ENCODE measurements around the gene RUBCN. TPM values are rescaled to one million over a fixed set of nuclear protein-coding genes. Genes with fewer than 3 reads are reported as not detected.
"Not testable (repeated sequence)": the region's sequence is repeated elsewhere in the genome, so short reads cannot be mapped to it uniquely, and the experiment has no call there.

RUBCN gene
- total RNA-seq, 4 donors from 2014 or later: 36.8 to 56.7 (median 46.4) TPM

DNA sequence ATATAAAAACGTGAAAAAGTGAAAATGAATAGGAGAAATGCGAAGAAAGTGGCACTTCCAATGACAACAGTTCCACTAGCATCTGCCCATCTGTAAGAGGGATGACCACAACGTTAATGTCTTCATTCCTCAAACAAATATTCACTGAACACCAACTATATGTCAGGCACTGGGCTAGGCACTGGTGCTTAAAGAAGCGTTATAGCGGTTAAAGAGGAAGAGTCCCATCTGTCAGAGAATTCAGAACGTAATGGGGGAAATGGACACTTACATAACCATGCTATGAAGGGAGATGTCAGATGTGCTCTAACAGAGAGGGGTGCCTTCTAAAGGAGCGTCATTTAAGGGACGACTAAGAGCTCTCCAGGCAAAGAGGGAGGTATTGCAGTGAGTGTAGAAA, 8.2 kb downstream of the RUBCN start:
- TF ChIP-seq CTCF (IDR thresholded peaks at IDR 0.05): no peak
- TF ChIP-seq POLR2A (IDR thresholded peaks at IDR 0.05): no peak
- no peaks in the 10 kb centered on the region for H3K9me3 ChIP-seq
- H3K4me3 ChIP-seq (replicated peaks in 1 of 3): no peak overlapping the region
- H3K27me3 ChIP-seq: no peaks in the 10 kb centered on the region
- H3K27ac ChIP-seq: no peak overlapping the region
- DNase-seq: no peak
- no peaks in the 10 kb centered on the region for H3K36me3 ChIP-seq
- intact Hi-C loops (cut with DNase I): no loop called here
- H3K4me1 ChIP-seq: no peaks in the 10 kb centered on the region
- 83 to 88% methylated on average over 8 of the region's 8 CpGs for WGBS, 2 donors

DNA sequence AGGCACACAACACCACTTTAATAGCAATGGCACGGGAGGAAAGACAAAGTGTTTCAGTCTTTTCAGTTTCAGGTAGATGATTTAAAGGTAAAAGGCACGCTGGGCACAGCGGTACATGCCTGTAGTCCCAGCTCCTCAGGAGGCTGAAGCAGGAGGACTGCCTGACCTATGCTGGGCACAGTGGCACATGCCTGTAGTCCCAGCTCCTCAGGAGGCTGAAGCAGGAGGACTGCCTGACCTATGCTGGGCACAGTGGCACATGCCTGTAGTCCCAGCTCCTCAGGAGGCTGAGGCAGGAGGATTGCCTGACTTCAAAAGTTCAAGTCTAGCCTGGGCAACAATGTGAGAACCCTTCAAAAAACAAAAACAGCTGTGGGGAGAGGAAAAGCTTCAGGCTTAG, 8.8 kb downstream of the RUBCN start:
- H3K9me3 ChIP-seq; H3K36me3 ChIP-seq; H3K27me3 ChIP-seq; intact Hi-C loops (cut with DNase I); H3K27ac ChIP-seq; H3K4me1 ChIP-seq; DNase-seq; H3K4me3 ChIP-seq (replicated peaks in 1 of 3): not testable (repeated sequence)
- 90 to 91% methylated on average over 3 of the region's 3 CpGs for WGBS, 2 donors

- Histone ChIP-seq H3K36me3 (no peaks in the 10 kb centered on the region), H3K27me3 (no peaks in the 10 kb centered on the region), H3K9me3 (no peaks in the 10 kb centered on the region), H3K4me1 (no peaks in the 10 kb centered on the region), H3K27ac (no peak overlapping the region), H3K4me3 (replicated peaks in 1 of 3) (no peak overlapping the region)
- no peak for DNase-seq
- 96 to 99% methylated on average over 2 of the region's 2 CpGs for WGBS, 2 donors
- intact Hi-C loops (cut with DNase I): no loop called here
- TF ChIP-seq POLR2A (IDR thresholded peaks at IDR 0.05): no peak
Measured at GRCh38 chr3:197722734-197723133, 14.0 kb downstream of the RUBCN start.

GRCh38 chr3:197720694-197721093, 16.0 kb downstream of the RUBCN start:
- WGBS, 2 donors: 95 to 97% methylated on average over 10 of the region's 10 CpGs
- H3K27me3 ChIP-seq: no peaks in the 10 kb centered on the region

DNA sequence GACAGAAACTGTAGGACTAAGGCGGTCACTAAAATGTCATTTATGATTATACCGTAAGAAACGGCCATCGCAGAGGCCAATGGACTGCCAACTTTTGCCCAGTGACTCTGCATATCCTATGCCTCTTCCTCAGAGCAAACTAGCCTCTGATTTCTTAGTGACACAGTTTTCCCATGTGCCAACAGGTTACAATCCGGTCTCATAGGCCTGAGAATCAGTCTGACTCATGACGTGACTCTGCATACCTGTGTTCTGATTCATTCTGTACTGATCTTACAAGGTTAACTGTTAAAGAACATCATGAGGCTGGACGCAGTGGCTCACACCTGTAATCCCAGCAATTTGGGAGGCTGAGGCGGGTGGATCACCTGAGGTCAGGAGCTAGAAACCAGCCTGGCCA, 17.8 kb downstream of the RUBCN start:
- Histone ChIP-seq H3K27ac (no peak overlapping the region), H3K4me1 (peaks cover 1 to 9% of the 10 kb centered on the region in 2 donors), H3K9me3 (no peaks in the 10 kb centered on the region), H3K4me3 (replicated peaks in 1 of 3) (no peak overlapping the region), H3K36me3 (no peaks in the 10 kb centered on the region), H3K27me3 (no peaks in the 10 kb centered on the region)
- DNase-seq: no peak
- intact Hi-C loops (cut with DNase I): no loop called here
- WGBS, 2 donors: 81 to 93% methylated on average over 8 of the region's 8 CpGs
- TF ChIP-seq CTCF (IDR thresholded peaks at IDR 0.05) (no peak), POLR2A (IDR thresholded peaks at IDR 0.05) (no peak)

More at GRCh38 chr3:197720694-197721093, 16.0 kb downstream of the RUBCN start:
- intact Hi-C loops (cut with DNase I): no loop called here
- TF ChIP-seq POLR2A (IDR thresholded peaks at IDR 0.05): no peak
- TF ChIP-seq CTCF (IDR thresholded peaks at IDR 0.05): no peak
- Histone ChIP-seq H3K9me3 (no peaks in the 10 kb centered on the region), H3K4me1 (no peaks in the 10 kb centered on the region), H3K27ac (no peak overlapping the region), H3K36me3 (no peaks in the 10 kb centered on the region), H3K4me3 (replicated peaks in 1 of 3) (no peak overlapping the region)
- no peak for DNase-seq

GRCh38 chr3:197714251-197714650, 22.5 kb downstream of the RUBCN start:
- Histone ChIP-seq H3K4me1 (peaks cover 13 to 31% of the 10 kb centered on the region in 2 donors), H3K27ac (peak overlapping the region; percentile 71 to 92 (median 92)), H3K9me3 (no peaks in the 10 kb centered on the region), H3K4me3 (replicated peaks in 1 of 3) (no peak overlapping the region), H3K36me3 (no peaks in the 10 kb centered on the region), H3K27me3 (no peaks in the 10 kb centered on the region)
- WGBS, 2 donors: 97 to 99% methylated on average over 4 of the region's 4 CpGs
- no peak for TF ChIP-seq CTCF (IDR thresholded peaks at IDR 0.05)
- TF ChIP-seq POLR2A (IDR thresholded peaks at IDR 0.05): no peak
- DNase-seq: no peak
- intact Hi-C loops (cut with DNase I): no loop called here
